Aorta (tissue), 5 donors: ENCODE measurements around the gene SHD. TPM values are rescaled to one million over a fixed set of nuclear protein-coding genes. Genes with fewer than 3 reads are reported as not detected.

Experiments used
- ATAC-seq: fragments of 200-7000 bp; cut with Tn5 transposase; one replicate; pipeline ENCODE4 v1.9.1; 2022; ENCODE audit warnings: moderate library complexity; ENCODE audit not compliant: low FRiP score
- DNase-seq, 2 donors: peaks; one replicate each; pipeline ENCODE4 v3.0.0-alpha.2; 2020
- H3K27ac ChIP-seq, 2 donors: one replicate each; pipeline ENCODE4 v1.5.1; 2013; ENCODE audit warnings: low read length in 2 of 2, mild to moderate bottlenecking in 2 of 2, moderate library complexity in 2 of 2, control low read depth in 1 of 2, inconsistent platforms in 1 of 2, low read depth in 1 of 2
- H3K27me3 ChIP-seq, 2 donors: one replicate each; pipeline ENCODE4 v1.6.1; 2013; ENCODE audit warnings: control low read depth in 1 of 2, low read length in 1 of 2, mild to moderate bottlenecking in 1 of 2, moderate library complexity in 1 of 2; ENCODE audit not compliant: insufficient read depth in 2 of 2, control insufficient read depth in 1 of 2
- H3K36me3 ChIP-seq, 2 donors: one replicate each; pipeline ENCODE4 v1.6.1; 2013; ENCODE audit warnings: control low read depth in 1 of 2, low read length in 1 of 2, mild to moderate bottlenecking in 1 of 2; ENCODE audit not compliant: insufficient read depth in 2 of 2, control insufficient read depth in 1 of 2
- H3K4me1 ChIP-seq, 2 donors: one replicate each; pipeline ENCODE4 v1.6.1; 2013; ENCODE audit warnings: low read length in 2 of 2, control low read depth in 1 of 2, mild to moderate bottlenecking in 1 of 2, moderate library complexity in 1 of 2; ENCODE audit not compliant: insufficient read depth in 2 of 2, control insufficient read depth in 1 of 2
- H3K4me3 ChIP-seq, 2 donors: one replicate each; pipeline ENCODE4 v1.5.1; 2013; ENCODE audit warnings: low read length in 2 of 2, control low read depth in 1 of 2, mild to moderate bottlenecking in 1 of 2
- H3K9me3 ChIP-seq: one replicate; pipeline ENCODE4 v1.6.1; 2013; ENCODE audit warnings: mild to moderate bottlenecking, low read length; ENCODE audit not compliant: control insufficient read depth
- WGBS, 2 donors: extraction: QIAGEN DNeasy Blood & Tissue Kit; methylation state at CpG; one replicate each; pipeline ENCODE4 v1.1.7; 2013; 5-methylcytosine and 5-hydroxymethylcytosine counted together
- intact Hi-C, 2 donors: fragments of 100-400 bp; cut with DNase I; formaldehyde crosslinking; loops; one replicate each; pipeline versions ENCODE4 v1.14.2 to v1.15.0; 2022
- polyA plus RNA-seq, 2 donors: library from polyadenylated mRNA; stranded (reverse); fragments of 200-250 nt; gene quantifications; one replicate each; pipeline ENCODE4 v1.2.3, GENCODE V29; 2013
- total RNA-seq, 2 donors: library from RNA; stranded (reverse); fragmentation: NEBNext Ultra II Directional; extraction: Animal tissue kit (Norgen Biotek cat#: 25700); gene quantifications; one replicate each; pipeline ENCODE4 v1.2.1, GENCODE V29; 2021
- donor health status: healthy with polysubstance abuse.
- donor health status: Bipolar disorder and iron deficiency.
- donor health status: DM: no; HTN: no; CAD: no.
- donor health status: DM: no; HTN: no; CAD: no.
- donor health status: DM: yes; HTN: yes; CAD: no.

The SHD gene
- total and polyA plus RNA-seq, 4 donors, result 1.5 TPM; not detected in 3

DNA sequence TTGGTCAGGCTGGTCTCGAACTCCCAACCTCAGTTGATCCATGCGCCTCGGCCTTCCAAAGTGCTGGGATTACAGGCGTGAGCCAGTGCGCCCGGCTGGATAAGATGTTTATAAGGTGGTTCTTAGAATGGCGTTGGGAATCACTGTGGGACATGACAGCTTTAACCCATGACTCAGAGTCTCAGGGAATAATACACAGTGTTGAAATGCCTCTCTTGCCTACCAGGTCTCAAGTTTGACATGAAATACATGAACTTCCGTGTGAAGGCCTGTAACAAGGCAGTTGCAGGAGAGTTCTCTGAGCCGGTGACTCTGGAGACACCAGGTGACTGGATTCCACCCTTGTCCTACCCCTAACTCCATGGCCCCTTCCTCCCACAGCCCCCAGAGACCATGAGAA lies 37.9 kb downstream of the SHD start:
- intact Hi-C loops, result no loop called here

DNA sequence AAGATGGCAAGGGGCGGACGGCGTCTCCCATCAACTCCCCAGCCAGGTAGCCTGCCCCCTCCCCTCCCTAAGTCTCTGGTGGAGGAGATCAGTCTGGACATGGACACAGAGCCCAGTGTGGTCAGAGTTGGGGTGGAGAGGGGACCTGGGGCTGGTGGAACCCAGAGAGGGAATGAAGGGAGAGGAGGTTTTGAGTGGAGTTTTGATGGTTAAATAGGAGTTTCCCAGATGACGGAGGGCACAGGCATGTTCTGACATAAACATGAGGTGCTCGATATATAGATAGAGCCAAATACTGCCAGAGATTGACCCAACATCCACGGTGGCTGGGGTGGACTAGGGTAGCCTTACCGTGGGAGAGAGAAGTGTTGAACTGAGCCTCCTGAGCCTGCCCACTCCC lies 39.4 kb downstream of the SHD start:
- no peak for ATAC-seq
- no peaks in the 10 kb centered on the region for H3K27me3 ChIP-seq
- intact Hi-C loops, result no loop called here

More for the DNA sequence above, 37.9 kb downstream of the SHD start:
- Histone ChIP-seq H3K36me3 (no peaks in the 10 kb centered on the region), H3K4me3 (no peak overlapping the region), H3K27me3 (no peaks in the 10 kb centered on the region), H3K27ac (no peak overlapping the region), H3K9me3 (no peaks in the 10 kb centered on the region), H3K4me1 (no peaks in the 10 kb centered on the region)
- no peak for ATAC-seq
- no peak for DNase-seq
- 84 to 87% methylated on average over 9 of the region's 9 CpGs for WGBS, 2 donors

DNA sequence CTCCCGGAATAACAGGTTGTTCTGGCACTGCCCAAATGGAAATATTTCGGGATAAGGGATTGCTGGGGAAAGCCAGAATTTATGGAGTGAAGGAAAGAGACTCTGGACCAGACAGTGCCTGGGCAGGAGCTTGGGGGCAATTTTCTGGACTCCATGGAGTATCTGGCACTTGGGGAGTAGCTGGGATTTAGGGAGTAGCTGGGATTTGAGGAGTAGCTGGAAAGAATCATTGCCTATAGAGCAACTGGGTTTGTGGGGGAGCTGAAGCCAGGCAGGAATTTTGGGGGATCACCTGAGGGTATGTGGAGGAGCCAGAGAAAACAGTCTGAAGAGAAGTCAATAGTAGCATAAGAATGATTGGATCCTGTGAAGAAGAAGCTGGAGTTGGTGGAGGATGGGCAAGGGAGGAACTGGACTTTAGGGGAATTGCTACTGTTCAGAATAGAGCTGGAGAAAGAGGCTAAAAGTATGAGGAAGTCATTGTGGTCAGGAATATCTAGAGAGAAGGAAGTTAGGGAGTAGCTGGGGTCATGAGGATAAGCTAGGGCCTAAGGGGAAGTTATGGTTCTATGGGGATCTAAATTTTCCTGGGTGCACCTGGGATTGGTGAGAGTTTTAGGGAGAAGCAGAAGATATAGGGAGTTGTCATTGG lies 40.1 kb downstream of the SHD start:
- no peaks in the 10 kb centered on the region for H3K36me3 ChIP-seq
- no peak for ATAC-seq

More for the DNA sequence above, 39.4 kb downstream of the SHD start:
- no peaks in the 10 kb centered on the region for H3K36me3 ChIP-seq
- no peaks in the 10 kb centered on the region for H3K4me1 ChIP-seq
- no peaks in the 10 kb centered on the region for H3K9me3 ChIP-seq
- no peak for DNase-seq
- no peak overlapping the region for H3K27ac ChIP-seq
- no peak overlapping the region for H3K4me3 ChIP-seq
- WGBS, 2 donors, result 94 to 96% methylated on average over 7 of the region's 7 CpGs

DNA sequence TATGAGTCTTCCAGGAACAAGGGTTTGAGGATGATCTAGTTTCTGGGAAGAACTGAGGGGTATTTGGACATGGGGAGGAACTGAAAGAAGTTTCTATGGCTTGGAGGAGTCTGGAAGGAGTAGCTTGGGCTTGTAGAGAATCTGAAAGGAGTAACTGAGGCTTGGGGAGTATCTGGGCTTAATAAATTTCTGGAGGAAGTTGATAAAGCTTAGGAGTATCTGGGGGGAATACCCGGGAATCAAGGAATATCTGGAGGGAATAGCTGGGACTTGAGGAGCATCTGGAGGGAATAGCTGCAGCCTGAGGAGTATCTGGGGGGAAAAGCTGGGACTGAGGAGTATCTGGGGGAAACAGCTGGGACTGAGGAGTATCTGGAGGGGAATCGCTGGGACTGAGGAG lies 41.4 kb downstream of the SHD start:
- intact Hi-C loops, result no loop called here
- Histone ChIP-seq H3K27ac (no peak overlapping the region), H3K9me3 (no peaks in the 10 kb centered on the region), H3K36me3 (no peaks in the 10 kb centered on the region), H3K27me3 (no peaks in the 10 kb centered on the region), H3K4me3 (no peak overlapping the region), H3K4me1 (no peaks in the 10 kb centered on the region)
- no peak for DNase-seq
- WGBS, 2 donors, result 94 to 96% methylated on average over 2 of the region's 2 CpGs
- no peak for ATAC-seq

More for the DNA sequence above, 40.1 kb downstream of the SHD start:
- WGBS, 2 donors, result 91% methylated on average over 2 of the region's 2 CpGs
- Histone ChIP-seq H3K9me3 (no peaks in the 10 kb centered on the region), H3K4me1 (no peaks in the 10 kb centered on the region), H3K4me3 (no peak overlapping the region), H3K27me3 (no peaks in the 10 kb centered on the region), H3K27ac (no peak overlapping the region)
- no peak for DNase-seq
- intact Hi-C loops, result no loop called here

DNA sequence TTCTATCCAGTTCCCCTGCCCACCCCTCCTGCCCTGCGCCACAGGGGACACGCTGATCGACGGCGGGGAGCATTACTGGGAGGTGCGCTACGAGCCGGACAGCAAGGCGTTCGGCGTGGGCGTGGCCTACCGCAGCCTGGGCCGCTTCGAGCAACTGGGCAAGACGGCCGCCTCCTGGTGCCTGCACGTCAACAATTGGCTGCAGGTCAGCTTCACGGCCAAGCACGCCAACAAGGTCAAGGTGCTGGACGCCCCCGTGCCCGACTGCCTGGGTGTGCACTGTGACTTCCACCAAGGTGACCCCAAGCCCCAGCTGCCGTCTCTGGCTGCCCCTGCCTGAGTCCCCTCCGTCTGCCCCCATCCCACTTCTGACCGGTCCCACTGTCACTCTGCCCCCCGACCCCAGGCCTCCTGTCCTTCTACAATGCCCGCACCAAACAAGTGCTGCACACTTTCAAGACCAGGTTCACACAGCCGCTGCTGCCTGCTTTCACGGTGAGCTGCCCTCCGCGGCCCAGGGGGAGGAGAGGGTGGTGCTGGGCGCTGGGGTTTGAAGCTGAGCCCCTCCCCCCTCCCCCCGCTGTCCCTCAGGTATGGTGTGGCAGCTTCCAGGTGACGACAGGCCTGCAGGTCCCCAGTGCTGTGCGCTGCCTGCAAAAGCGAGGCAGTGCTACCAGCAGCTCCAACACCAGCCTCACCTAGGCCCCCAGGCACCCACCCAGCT lies 44.0 kb downstream of the SHD start:
- H3K4me3 ChIP-seq, result no peak overlapping the region
- H3K27me3 ChIP-seq, result no peaks in the 10 kb centered on the region
- 82% methylated on average over 36 to 37 of the region's 37 CpGs for WGBS, 2 donors
- no peak overlapping the region for H3K27ac ChIP-seq
- no peaks in the 10 kb centered on the region for H3K4me1 ChIP-seq
- no peaks in the 10 kb centered on the region for H3K9me3 ChIP-seq
- intact Hi-C loops, result no loop called here
- DNase-seq (no peak), ATAC-seq (no peak)
- no peaks in the 10 kb centered on the region for H3K36me3 ChIP-seq

DNA sequence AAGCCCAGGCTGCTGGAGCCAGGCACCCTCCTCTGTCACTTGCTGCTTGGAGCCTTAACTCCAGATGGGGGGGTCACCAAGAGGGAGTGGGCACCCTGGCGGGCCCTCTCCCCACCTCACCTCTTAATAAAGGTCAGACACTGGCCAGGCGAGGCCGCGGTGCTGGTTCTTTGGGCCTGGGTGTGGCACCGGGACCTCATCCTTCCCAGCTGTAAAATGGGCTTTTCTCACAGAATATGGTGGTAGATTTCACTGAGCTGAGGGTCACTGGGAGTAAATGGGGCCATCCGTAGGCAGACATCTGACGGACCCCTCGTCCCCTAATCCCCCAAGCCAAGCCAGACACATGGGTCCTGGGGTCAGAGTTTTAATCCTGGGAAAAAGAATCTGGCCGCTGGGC lies 44.6 kb downstream of the SHD start:
- 85 to 94% methylated on average over 9 of the region's 9 CpGs for WGBS, 2 donors
- no peaks in the 10 kb centered on the region for H3K9me3 ChIP-seq
- no peaks in the 10 kb centered on the region for H3K36me3 ChIP-seq
- ATAC-seq (no peak), DNase-seq (no peak)
- no peaks in the 10 kb centered on the region for H3K27me3 ChIP-seq
- no peak overlapping the region for H3K27ac ChIP-seq
- intact Hi-C loops, result no loop called here
- no peak overlapping the region for H3K4me3 ChIP-seq
- no peaks in the 10 kb centered on the region for H3K4me1 ChIP-seq

DNA sequence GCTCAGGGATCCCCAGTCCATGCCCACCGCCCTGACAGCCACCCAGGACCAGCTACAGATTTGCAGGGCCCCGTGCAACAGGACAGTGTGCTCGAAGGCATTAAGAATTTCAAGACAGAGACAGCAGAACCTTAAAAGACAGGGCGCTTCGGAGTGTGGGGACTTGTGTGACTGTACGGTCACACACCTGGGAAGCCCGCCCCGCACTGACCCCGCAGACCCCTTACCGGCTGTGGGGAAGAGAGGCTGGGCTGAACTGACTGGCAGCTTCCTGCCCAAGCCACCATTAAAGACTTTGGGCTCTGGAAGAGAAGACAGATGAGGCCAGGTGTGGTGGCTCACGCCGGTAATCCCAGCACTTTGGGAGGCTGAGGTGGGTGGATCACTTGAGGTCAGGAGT lies 45.2 kb downstream of the SHD start:
- intact Hi-C loops, result no loop called here
- H3K27me3 ChIP-seq, result no peaks in the 10 kb centered on the region
- ATAC-seq (no peak), DNase-seq (no peak)
- H3K27ac ChIP-seq, result no peak overlapping the region
- H3K4me3 ChIP-seq, result no peak overlapping the region
- no peaks in the 10 kb centered on the region for H3K9me3 ChIP-seq
- 77 to 82% methylated on average over 12 of the region's 12 CpGs for WGBS, 2 donors
- no peaks in the 10 kb centered on the region for H3K36me3 ChIP-seq
- H3K4me1 ChIP-seq, result no peaks in the 10 kb centered on the region

DNA sequence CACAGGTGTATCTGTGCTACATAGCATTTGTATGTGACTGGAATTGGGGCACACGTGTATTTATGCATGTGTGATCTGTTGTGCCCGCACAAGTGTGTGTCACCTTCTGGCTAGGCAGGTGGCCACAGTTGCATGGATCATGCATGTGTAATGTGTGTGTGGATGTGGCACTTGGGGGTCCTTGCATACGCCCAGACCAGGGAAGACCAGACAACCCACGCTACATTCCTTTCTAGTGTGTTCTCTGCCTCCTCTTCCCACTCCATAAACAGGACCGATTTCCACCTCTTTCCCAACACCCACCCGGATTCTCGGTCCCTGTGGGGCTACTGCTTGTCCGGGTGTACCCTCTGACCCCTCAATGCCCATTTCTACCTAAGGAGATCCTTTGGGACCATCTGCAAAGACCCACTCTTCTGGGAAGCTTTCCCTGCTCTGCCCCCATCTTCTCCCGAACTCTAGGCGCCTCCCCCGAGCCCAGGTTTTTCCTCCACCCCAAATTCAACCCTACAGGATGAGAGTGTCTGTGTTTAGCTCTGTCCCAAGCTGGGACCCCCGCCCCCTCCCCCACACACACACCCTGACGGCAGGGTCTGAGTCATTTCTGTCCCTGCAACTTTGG lies 47.3 kb downstream of the SHD start:
- DNase-seq (no peak), ATAC-seq (no peak)
- intact Hi-C loops, result no loop called here
- Histone ChIP-seq H3K9me3 (no peaks in the 10 kb centered on the region), H3K27me3 (no peaks in the 10 kb centered on the region), H3K4me1 (no peaks in the 10 kb centered on the region), H3K36me3 (no peaks in the 10 kb centered on the region), H3K27ac (no peak overlapping the region), H3K4me3 (no peak overlapping the region)
- 38 to 41% methylated on average over 13 of the region's 13 CpGs for WGBS, 2 donors

DNA sequence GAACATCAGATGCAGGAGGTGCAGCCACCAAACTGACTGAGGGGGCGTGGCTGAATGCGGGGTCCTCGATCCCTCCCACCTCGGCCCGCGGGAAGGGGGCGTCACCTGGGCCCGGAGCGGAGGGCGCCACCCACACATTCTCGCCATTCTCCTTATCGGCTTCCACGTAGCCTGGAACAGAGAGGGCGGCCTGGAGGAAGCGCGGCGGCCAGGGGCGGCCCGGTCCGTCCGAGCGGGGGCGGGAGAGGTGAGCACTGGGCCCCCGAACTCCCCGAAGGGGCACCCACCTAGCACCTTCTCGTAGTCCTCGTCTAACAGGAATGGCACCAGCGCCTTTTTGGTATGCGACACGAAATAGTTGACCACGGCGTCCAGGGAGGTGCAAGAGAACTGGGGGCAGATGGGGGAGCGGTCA lies 47.8 kb downstream of the SHD start:
- no peaks in the 10 kb centered on the region for H3K9me3 ChIP-seq

More for the DNA sequence above, 47.8 kb downstream of the SHD start:
- Histone ChIP-seq H3K27ac (no peak overlapping the region), H3K36me3 (no peaks in the 10 kb centered on the region), H3K27me3 (no peaks in the 10 kb centered on the region), H3K4me3 (no peak overlapping the region), H3K4me1 (no peaks in the 10 kb centered on the region)
- intact Hi-C loops, result no loop called here
- ATAC-seq, result no peak
- DNase-seq, result no peak
- 1 to 3% methylated on average over 33 of the region's 33 CpGs for WGBS, 2 donors
